OCI-LY3 (cell line): ENCODE results near the gene VWA1.
A peak's percentile ranks its signal among the peaks of the same experiment; 100 is the strongest.

Experiments used
- H2AFZ ChIP-seq: fragments of 200-600, 300-600 bp; shearing (Covaris generic); 2 replicates; pipeline ENCODE4 v1.6.0; 2014; ENCODE audit warnings: antibody characterized with exemption, low read depth, low read length
- H3K27ac ChIP-seq: fragments of 200-600, 300-600 bp; sonication (generic); 2 replicates; pipeline ENCODE4 v1.5.1; 2014; ENCODE audit warnings: mild to moderate bottlenecking, low read length, moderate library complexity, mixed read lengths
- H3K27me3 ChIP-seq: fragments of 200-600, 300-600 bp; sonication (generic); 2 replicates; pipeline ENCODE4 v1.6.1; 2014; ENCODE audit warnings: low read depth, low read length, mixed read lengths
- H3K36me3 ChIP-seq: fragments of 200-600, 300-600 bp; sonication (generic); replicated peaks from 2 replicates; pipeline ENCODE3; 2014; ENCODE audit warnings: low read depth, low read length, mixed read lengths
- H3K4me1 ChIP-seq: fragments of 300-600, 200-600 bp; sonication (generic); 2 replicates; pipeline ENCODE4 v1.6.1; 2014; ENCODE audit warnings: low read length, mixed read lengths
- H3K4me2 ChIP-seq: fragments of 200-600, 300-600 bp; sonication (generic); 2 replicates; pipeline ENCODE4 v1.6.1; 2014; ENCODE audit warnings: low read length, mixed read lengths
- H3K4me3 ChIP-seq: fragments of 300-600, 200-600 bp; sonication (generic); 2 replicates; pipeline ENCODE4 v1.5.1; 2014; ENCODE audit warnings: antibody characterized with exemption, mild to moderate bottlenecking, low read length, moderate library complexity
- H3K79me2 ChIP-seq: fragments of 300-600, 200-600 bp; shearing (Covaris generic); 2 replicates; pipeline ENCODE4 v1.6.1; 2014; ENCODE audit warnings: mild to moderate bottlenecking, low read length, mixed read lengths
- H3K9ac ChIP-seq: fragments of 300-600, 200-600 bp; shearing (Covaris generic); 2 replicates; pipeline ENCODE4 v1.6.0; 2014; ENCODE audit warnings: mild to moderate bottlenecking, low read length, moderate library complexity
- H3K9me3 ChIP-seq: fragments of 200-600, 300-600 bp; shearing (Covaris generic); 2 replicates; pipeline ENCODE4 v1.6.1; 2014; ENCODE audit warnings: low read length, mixed read lengths; ENCODE audit not compliant: insufficient read depth
- H4K20me1 ChIP-seq: fragments of 200-600, 300-600 bp; sonication (generic); 2 replicates; pipeline ENCODE4 v1.6.1; 2016; ENCODE audit warnings: low read length, mixed read lengths; ENCODE audit not compliant: insufficient read depth
- CTCF ChIP-seq: fragments of 200-600, 300-600 bp; sonication (generic); IDR thresholded peaks from 2 replicates; pipeline ENCODE4 v1.5.1; 2014; ENCODE audit warnings: antibody characterized with exemption, low read length, low read depth
- EZH2phosphoT487 ChIP-seq: fragments of 200-600 bp; shearing (Covaris generic); IDR thresholded peaks from 2 replicates; pipeline ENCODE4 v1.6.1; 2018; ENCODE audit warnings: antibody characterized with exemption, mixed run types, low read depth

VWA1 gene

DNA sequence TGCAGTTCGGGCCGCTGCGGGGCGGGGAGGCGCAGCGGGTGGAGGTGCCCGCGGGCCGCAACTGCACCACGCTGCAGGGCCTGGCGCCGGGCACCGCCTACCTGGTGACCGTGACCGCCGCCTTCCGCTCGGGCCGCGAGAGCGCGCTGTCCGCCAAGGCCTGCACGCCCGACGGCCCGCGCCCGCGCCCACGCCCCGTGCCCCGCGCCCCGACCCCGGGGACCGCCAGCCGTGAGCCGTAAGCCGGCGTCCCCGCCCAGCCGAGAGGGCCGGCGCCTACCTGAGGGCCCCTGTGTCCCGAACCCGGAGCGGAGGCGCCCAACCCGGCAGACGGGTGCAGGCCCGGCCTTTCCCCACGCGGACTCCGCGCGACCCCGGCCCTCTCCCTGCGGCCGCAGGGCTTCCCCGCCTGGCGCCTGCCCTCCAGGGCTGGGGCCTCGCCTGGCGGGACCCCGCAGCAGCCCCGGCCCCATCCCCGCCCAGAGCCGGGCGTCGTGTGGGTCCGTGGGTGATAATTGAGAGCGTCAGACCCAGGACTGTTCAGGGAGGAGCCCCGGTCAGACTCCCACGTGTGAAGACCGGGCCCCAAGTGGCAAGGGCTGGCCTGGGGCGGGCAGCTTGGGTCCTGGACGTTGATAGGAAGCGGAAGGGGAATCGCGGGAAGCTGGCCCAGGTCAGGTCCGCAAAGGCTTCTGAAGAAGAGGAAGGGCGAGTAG is 4.2 kb downstream of the VWA1 start:
- H3K27me3 ChIP-seq, result no peaks in the 10 kb centered on the region

DNA sequence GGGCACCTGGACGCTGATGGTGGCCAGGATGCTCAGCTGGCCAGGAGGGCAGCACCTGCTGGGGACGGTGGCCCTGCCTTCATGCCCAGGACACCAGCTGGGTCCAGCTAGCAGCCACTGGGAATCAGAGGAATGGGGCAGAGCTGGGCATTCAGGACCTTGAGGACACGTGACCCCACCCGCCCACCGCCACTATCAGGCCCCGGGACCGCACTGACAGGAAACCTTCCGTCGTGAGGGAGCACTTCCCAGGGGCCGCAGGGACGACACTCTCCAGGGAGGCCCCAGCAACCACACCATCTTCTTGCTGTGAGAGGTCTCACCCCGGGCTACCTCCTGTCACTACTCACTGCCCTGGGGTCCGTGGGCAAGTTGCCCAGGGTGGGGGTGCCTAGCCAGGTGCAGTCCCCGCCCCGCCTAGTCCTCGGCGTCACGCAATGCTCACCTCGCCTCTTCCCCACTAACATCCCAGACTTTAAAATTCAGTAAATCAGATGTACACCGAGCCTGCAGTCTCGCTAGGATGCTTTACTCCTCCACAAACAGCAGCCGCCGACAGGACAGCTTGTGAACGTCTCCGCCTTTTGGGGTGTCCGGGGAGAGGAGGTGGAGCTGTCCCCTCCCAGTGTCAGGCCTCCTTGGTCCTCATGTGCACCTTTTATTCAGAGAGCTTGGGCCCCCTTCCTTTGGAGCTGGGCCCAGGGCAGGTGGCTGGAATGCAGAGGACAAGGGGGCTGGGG is 4.9 kb downstream of the VWA1 start:
- H2AFZ ChIP-seq, result peak overlapping the region; percentile 98
- no peak overlapping the region for H3K9ac ChIP-seq
- H3K4me3 ChIP-seq, result no peak overlapping the region
- H3K79me2 ChIP-seq, result no peaks in the 10 kb centered on the region
- H3K27ac ChIP-seq, result no peak overlapping the region
- H3K9me3 ChIP-seq, result no peaks in the 10 kb centered on the region
- no peaks in the 10 kb centered on the region for H3K36me3 ChIP-seq
- H4K20me1 ChIP-seq, result no peaks in the 10 kb centered on the region
- TF ChIP-seq CTCF, result no peak
- no peak for TF ChIP-seq EZH2phosphoT487
- peaks cover 26% of the 10 kb centered on the region for H3K4me1 ChIP-seq
- H3K4me2 ChIP-seq, result peak overlapping the region; percentile 38
- no peaks in the 10 kb centered on the region for H3K27me3 ChIP-seq

More for the DNA sequence above, 4.2 kb downstream of the VWA1 start:
- no peaks in the 10 kb centered on the region for H4K20me1 ChIP-seq
- H3K36me3 ChIP-seq, result no peaks in the 10 kb centered on the region
- H2AFZ ChIP-seq, result no peak overlapping the region
- TF ChIP-seq EZH2phosphoT487, result no peak
- TF ChIP-seq CTCF, result no peak
- H3K27ac ChIP-seq, result no peak overlapping the region
- H3K79me2 ChIP-seq, result no peaks in the 10 kb centered on the region
- no peak overlapping the region for H3K9ac ChIP-seq
- peaks cover 26% of the 10 kb centered on the region for H3K4me1 ChIP-seq
- H3K9me3 ChIP-seq, result no peaks in the 10 kb centered on the region
- H3K4me2 ChIP-seq, result no peak overlapping the region
- H3K4me3 ChIP-seq, result no peak overlapping the region

- Histone ChIP-seq H3K36me3 (no peaks in the 10 kb centered on the region), H3K9ac (no peak overlapping the region), H3K79me2 (no peaks in the 10 kb centered on the region), H4K20me1 (no peaks in the 10 kb centered on the region), H3K27me3 (no peaks in the 10 kb centered on the region), H3K27ac (no peak overlapping the region), H2AFZ (peak overlapping the region; percentile 98), H3K4me1 (peaks cover 26% of the 10 kb centered on the region), H3K4me2 (peak overlapping the region; percentile 38), H3K4me3 (peak overlapping the region; percentile 25; the same call in 1 of the 2 replicates), H3K9me3 (no peaks in the 10 kb centered on the region)
- peak; percentile 81 for TF ChIP-seq CTCF
- TF ChIP-seq EZH2phosphoT487, result no peak
These were observed 5.8 kb downstream of the VWA1 start for GRCh38 chr1:1441002-1441888.
